Measurements from ENCODE around the gene GRIK5.
"Not testable (repeated sequence)": the region's sequence is repeated elsewhere in the genome, so short reads cannot be mapped to it uniquely, and the experiment has no call there.

Gene GRIK5

DNA sequence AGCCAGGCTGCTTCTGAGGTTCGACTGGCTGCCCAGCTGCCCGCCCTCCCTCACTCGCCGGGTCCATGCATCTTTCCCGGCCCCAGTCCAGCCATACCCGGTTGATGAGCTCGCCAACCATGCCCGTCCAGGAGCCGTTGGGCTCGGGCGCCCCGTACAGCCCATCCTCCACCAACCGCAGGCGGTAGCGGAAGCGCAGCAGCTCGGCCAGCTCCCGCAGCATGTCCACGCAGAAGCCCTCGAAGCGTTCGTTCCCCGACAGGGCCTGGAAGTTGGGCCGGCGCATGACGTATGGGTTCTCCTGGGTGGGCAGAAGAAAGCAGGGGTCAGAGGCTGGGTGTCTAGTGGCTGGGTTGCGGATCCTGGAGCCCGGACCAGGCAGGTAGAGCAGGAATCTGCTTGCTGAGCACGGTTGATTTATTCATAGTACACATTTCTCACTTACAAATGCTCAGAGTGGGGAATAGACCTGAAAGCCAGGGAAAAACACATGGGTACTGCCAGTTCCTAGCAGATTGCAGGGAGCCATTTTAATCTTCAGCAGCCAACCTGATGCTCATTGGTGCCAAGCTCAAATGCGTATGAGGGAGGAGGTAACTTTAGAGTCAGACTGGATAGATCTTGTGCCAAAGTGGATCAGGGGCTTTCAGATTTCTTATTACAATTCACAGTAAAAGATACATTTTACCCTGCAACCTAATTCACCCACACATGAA, 27.4 kb downstream of the GRIK5 start:
- no peak for DNase-seq

DNA sequence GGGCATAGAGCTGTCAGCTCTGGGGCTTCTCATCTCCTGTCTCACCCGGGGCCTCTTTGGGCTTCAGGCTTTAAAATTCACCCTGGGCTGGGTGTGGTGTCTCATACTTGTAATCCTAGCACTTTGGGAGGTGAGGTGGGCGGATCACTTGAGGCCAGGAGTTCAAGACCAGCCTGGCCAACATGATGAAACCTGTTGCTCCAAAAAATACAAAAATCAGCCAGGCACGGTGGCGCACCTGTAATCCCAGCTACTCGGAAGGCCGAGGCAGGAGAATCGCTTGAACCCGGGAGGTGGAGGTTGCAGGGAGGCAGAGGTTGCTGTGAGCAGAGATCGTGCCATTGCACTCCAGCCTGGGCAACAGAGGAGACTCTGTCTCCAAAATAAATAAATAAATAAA, 29.5 kb downstream of the GRIK5 start:
- DNase-seq, result not testable (repeated sequence)

DNA sequence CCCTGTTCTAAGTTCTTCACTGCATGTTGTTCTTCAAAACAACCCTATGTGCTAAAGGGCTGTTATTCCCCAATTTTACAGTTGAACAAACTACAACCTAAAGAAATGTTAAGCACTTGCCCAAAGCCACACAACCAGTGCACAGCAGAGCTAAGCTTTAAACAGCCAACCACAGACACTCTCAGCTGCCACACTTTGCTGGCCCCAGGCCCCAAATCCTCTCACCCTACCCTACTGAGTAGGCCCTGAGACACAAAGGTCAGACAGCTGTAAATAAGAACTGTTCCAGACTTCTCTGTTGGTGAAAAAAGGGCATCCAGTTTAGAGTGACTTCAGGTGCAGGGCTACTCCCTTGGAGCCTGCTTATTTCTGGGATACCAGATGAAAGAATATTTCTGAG, 30.0 kb downstream of the GRIK5 start:
- DNase-seq, result no peak

DNA sequence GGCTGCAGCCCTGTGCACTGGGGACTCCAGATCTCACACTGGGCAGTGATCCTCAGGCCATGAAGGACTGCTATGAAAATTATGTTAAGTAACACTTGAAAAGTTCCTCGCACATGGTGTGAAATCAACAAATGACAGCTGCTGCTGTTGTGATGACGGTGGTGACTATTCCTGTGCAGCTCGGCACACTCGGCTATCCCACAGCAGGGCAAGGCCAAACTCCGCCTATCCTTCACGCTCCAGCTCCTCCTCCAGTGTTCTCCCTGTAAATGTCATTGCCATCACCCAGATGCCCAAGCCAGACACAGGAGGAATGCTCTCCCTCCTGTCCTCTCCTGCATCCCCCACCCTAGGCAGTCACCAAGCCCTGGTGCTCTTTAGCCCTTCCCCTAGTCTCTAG, 31.3 kb downstream of the GRIK5 start:
- no peak for DNase-seq

DNA sequence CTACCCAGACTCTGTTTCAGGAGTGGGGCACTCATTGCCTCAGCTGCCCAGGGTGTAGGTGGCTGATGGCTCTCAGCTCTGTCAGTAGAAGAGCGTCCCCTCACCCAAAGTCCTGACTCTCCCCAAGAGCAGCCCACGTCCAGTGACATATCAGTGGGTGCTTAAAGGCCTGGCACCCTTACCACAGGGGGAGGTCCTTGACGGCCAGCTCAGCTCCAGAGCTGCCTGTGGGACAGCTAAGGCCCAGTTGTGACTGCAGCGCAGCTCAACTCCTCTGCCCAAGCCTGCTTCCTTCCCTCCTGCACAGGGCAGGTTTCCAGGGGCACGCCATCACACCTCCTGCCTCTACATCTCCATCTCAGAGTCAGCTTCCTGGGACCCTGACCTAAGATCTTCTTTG, 32.4 kb downstream of the GRIK5 start:
- DNase-seq, result no peak

DNA sequence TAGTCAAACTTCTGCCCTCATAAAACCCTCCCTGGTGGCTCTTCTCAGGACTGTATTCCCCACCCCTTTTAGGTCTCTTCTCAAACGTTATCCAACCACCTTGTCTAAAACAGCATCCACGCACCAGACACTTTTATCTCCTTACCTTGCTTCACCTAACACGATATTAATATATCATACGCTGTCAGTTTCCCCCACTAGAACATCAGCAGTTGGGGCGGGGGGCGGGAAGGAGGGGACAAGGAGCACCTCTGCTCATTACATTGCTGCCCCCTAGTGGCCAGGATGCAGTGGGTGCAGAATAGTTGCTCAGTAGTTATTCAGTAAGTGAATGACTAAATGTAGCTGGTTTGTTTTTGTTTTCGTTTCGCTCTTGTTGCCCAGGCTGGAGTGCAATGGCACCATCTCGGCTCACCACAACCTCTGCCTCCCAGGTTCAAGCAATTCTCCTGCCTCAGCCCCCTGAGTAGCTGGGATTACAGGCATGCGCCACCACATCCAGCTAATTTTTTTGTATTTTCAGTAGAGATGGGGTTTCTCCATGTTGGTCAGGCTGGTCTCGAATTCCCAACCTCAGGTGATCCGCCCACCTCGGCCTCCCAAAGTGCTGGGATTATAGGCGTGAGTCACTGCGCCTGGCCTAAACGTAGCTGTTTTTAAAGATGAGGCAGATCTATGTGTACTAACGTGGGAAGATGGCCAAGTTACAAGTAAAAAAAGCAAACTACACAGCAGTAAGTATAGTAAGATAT, 35.2 kb downstream of the GRIK5 start:
- DNase-seq, result peak; percentile 60

DNA sequence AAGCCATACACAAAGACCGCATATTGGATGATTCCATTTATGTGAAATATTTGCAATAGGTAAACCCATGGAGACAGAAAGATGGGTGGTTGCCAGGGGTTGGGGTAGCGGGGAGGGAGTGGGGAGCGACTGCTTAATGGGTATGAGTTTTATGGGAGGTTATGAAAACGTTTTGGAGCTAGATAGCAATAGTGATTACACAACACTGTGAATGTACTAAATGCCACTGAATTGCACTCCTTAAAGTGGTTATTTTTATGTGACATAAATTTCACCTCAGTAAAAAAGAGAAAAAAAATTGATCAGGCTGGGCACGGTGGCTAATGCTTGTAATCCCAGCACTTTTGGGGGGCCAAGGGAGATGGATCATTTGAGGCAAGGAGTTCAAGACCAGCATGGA, 36.6 kb downstream of the GRIK5 start:
- DNase-seq, result no peak

DNA sequence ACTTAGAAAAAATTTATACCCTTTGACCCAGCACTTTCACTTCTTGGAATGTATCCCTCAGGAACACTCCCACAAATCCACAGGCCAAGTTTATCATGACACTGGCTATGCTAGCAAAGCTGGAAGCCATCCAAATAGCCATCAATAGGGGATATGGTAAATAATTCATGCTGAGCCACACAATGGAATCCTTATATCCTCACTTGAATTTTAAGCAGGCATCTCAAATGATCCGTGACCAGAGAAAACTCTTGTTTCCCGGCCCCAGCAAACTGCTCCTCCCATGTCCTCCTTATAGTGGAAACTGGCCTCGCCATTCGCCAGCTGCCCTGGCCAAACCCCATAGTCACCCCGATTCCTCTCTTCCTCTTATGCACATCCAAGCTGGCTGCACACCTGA, 37.6 kb downstream of the GRIK5 start:
- no peak for DNase-seq

DNA sequence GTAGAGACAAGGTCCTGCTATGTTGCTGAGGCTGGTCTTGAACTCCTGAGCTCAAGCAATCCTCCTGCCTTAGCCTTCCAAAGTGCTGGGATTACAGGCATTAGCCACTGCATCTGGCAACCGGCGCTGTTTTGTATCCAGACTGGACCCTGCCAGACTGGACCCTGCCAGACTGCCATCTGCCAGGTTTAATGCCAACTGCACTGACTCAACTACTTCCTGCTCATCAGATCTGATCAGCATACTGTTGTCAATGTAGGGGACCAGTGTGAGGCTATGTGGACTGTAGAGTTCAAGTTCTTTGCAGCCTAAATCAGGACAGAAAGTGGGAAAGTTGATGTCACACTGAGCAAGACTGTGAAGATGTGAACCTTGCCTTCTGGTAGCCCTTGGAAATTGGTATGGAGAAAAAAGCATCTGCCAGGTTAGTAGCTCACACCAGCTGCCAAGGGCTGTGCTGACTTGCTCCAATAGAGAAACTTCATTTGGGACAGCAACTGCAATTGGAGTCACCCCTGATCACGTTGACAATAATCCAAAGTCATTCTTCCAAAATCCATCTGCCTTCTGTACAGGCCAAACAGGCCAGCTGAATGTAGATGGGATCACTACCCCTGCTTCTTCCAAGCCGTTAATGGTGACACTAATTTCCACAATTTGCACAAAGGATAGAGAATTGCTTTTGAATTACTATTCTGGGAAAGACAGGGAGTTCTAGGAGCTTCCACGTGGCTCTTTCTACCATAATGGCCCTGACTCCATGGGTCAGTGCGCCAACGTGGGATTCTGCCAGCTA, 39.2 kb downstream of the GRIK5 start:
- no peak for DNase-seq

DNA sequence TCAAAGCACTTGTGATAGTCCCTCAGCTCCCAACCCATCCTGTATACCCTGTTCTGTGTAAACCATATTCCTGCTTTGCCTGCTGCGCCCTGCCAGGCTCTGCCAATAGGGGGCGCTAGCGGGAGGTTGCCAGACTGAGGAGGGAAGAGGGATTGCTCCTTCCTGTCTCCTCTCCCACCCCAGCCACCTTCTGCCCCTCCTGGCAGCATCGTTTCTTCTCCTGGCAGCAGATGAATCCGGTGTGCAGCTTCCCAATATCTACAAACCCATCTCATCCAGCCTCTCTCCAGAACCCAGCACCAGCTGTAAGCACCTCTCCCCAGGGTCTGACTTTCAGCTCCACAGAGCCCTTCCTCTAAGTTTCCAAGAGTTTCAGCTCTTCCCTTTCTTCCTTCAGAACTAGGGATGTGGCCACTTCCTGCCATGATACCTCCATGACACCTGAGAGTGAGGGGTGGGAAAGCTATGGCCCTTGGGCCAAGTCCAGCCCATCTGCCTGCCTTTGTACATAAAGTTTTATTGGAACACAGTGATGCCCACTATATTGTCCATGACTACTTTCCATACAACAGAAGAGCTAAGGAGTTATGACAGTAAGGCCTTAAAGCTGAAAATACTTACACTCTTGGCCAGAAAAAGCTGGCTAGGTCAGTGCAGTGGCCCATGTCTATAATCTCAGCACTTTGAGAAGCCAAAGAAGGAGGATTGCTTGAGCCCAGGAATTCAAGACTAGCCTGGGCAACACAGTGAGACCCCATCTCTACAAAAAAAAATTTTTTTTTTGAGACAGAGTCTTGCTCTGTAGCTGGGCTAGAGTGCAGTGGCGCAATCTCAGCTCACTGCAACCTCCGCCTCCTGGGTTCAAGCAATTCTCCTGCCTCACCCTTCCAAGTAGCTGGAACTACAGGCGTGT, 41.4 kb downstream of the GRIK5 start:
- DNase-seq, result no peak

DNA sequence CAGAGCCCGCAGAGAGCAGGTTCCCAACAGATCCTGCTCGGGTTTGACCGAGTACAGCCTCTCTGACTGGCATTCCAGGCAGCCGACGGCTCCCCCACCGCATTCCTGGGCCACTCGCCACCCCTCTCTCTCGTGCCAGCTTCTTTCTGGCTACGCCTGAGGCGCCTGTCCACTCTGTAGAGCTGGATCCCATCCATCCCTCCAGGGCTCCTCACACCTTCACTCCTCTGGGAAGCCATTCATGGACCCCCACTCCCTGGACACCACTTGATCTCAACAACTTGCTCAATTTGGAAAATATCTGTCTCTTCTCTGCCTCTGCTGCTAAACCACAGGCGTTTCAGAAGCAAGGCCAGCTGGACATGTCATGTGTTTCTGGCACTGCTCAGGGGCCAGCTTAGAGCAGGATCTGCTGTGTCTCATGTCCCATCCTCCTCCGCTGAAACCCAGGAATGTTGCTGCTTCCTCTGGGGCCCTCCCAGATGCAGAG, 45.3 kb downstream of the GRIK5 start:
- DNase-seq, result no peak

DNA sequence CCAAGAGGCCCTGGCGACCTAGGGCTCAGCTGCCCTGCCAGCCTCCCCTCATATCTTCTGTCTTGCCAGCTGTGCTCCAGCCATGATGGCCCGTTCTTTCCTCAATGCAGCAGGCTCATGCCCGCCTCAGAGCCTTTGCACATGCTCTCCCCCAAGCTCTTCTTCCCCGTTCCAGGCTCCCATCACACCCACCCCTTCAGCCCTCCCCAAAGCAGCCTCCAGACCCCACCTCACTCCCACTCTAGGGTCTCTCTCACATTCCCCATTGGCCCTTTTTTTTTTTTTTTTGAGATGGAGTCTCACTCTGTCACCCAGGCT, 46.1 kb downstream of the GRIK5 start:
- no peak for DNase-seq

DNA sequence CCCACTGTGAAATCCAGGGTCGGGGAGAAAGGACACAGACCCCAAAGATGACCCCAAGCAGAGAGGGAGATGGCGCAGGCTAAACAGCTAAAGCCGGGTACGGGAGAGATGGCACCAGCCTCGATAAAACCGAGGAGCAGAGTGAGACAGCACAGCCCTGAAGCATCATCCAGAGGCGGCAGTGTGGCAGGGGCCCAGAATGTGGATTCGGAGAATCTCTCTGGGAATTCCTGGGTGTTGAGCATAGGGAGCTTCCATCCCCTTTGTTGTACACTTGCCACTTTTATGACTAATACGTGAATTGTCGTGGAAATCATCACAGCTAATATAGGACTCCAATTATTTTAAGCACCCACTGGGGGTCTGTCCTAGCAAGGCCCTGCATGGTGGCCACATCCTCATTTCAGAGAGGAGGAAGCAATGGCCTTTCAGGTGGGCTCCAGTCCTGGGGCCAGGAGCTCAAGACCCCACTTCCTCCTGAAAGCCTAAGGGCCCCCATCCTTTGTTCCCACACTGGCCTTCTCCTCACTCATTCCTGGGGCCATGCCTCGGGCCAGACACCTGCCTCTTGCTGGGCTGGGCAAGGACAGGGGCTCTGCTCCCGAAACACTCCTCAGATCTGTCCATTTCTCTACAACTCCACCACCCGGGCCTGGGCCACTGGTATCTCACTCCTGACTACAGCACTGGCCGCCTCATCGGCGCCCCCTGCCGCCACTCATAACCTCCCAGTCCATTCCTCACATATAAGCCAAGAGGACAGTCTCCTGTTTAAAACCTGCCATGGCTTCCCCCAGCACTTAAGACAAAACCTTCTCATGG, 46.7 kb downstream of the GRIK5 start:
- peak; percentile 7 for DNase-seq

DNA sequence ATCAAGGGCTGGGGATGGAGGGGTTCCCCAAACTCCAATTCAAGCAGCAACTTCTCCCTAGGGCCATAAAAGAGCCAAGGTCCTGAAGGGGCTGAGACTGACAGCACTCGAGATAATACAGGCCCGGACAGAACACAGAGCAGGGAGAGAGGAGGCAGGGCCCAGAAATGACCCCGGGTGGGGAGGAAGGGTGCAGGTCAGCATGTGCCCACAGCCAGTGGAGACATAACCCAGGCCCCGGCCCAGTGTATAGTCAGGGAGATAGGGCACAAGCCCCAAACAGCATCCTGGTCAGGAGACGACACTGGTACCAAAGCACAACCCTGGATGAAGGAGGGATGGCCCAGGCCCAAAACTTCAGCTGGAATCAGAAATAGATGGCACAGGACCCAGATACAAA, 47.4 kb downstream of the GRIK5 start:
- DNase-seq, result no peak

DNA sequence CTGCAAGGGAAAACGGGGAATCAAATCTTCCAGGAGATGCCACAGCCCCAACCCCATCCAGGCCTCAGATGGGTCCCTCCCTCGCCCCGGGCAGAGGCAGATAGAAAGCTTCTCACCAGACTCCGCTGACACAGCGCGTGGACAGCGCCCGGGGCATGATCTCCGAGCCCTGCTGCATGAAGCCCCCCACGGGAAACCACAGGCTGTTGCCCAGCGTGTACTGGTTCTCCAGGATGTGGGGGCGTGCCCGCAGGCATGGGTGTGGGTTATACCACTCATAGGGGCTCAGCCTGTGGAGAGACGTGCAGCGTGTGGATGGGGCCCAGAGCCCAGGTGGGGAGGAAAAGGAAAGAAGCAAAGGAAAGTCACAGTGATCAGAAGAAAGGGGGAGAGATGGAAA, 48.8 kb downstream of the GRIK5 start:
- DNase-seq, result peak; percentile 9

DNA sequence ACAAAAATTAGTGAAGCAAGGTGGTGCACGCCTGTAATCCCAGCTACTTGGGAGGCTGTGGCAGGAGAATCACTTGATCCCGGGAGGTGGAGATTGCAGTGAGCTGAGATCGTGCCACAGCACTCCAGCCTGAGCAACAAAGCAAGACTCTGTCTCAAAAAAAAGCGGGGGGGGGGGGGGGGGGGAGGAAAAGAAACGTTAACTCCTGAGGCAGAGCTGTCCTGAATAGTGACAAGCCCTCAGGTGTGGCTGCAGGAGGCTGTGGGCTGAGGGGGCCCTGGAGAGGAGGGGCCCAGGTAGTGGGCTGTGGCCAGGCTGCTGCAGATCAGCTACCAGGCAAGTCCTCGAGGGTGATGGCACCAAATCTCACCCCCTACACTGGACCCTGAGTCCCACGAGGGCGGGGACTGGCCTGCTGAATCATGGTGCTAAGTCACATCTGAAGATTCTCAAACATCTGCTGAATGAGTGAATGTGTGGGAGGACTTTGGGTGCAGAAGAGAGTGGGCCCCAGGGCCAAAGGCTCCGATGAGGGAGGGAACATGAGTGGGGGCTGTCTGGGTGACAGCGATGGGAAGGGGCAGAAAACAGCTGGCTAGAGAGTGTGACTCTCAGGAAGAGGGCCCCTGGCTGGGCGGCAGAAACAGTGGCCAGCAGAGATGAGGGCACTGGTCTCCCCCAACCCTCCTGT, 51.4 kb downstream of the GRIK5 start:
- no peak for DNase-seq

DNA sequence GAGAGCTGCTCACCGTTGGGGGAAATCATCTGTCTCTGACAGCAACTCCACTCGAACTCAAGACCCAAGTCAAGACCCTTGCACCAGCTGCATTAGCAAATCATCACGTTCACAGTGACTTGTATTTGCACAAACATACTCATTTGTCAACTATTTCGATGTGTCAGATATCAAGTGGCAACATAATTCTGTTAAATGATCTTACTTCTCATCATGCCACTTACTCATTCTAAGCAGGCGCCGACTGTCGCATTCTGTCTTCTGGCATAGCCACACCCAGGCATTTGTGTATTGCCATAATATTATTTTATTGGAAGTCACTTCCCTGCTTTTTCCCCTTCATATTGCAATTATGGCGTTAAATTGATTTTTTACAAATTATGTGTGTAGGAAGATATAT, 53.0 kb downstream of the GRIK5 start:
- DNase-seq, result no peak

DNA sequence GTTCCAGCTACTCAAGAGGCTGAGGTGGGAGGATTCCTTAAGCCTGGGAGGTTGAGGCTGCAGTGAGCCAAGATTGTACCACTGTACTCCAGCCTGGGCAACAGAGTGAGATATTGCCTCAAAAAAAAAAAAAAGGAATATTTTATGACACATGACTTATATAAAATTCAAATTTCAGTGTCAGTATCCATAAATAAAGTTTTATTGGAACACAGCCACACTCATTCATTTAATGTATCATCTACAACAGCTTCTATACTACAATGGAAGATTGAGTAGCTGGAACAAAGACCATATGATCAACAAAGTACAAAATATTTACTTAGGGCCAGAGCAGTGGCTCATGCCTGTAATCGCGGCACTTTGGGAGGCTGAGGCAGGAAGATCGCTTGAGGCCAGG, 57.3 kb downstream of the GRIK5 start:
- not testable (repeated sequence) for DNase-seq

DNA sequence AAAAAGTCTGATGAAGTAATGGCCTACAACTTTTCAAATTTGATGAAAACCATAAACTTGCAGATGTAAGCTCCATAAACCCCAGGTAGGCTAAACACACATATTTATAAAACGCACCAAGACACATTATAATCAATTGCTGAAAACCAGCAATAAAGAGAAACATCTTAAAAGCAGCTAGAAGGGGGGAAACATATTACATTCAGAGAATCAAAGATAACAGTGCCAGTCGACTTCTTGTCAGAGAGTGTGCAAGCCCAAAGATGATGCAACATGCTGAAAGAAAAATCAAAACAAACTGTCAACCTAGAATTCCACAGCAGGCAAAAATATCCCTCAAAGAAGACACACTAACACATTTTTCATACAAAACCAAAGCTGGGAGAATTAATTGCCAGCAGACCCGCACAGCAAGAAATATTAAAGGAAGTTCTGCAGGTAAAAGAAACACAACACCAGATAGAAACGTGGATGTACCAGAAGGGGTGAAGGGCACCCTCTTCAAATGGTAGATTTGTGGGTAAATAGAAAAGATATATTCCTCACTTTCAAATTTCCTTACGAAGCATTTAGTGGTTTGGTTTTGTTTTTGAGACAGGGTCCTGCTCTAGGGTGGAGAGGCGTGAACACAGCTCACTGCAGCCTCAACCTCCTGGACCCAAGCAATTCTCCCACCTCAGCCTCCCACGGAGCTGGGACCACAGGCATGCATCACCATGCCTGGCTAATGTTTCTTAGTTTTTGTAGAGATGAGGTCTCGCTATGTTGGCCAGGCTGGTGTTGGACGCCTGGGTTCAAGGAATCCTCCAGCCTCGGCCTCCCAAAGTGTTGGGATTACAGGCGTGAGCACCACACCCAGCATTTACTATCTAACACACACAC, 59.5 kb downstream of the GRIK5 start:
- DNase-seq, result no peak

DNA sequence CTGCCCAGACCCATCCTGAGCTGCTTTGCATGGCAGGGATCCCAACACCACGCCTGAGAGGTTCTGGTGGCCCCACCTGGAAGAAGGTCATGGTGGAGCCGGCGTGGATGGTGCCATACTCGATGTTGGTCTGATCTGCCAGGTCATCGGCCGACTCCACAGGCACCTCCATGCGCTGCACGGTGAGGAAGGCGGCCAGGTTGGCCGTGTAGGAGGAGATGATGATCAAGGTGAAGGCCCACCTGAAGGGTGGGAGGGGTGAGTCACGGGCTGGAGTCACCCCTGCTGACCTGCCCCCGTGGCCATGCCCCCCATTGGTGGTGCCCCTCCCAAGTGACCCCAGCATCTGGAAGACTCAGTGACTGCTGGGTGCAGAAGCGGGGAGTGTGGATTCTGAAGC, 63.4 kb downstream of the GRIK5 start:
- no peak for DNase-seq
